ENCODE data around the gene PLET1.

Gene PLET1

DNA sequence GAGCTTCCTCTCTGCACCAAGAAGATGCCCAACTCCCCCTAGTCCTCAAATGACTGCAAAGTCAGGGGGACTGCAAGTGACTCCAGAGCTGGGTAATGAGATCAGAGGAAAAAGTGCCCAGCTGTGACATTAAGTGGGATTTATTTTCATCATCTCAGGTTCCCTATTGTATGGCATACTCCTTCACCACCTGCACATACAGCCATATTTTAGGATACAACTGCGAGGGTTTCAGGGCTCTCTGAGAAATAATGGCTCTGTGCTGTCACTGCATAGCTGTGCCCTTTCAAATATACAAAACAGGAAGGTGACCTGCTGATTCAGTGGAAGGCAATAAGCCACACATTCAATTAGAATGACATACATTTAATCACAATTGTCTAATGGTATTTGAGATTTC lies 45.6 kb upstream of the PLET1 start:
- TF ChIP-seq EZH2 (optimal IDR thresholded peaks at IDR 0.05; ENCODE audit: low read depth, low read length) (no peak), EZH2phosphoT487 (IDR thresholded peaks at IDR 0.05; ENCODE audit: low read length) (no peak)
- TF ChIP-seq, protein P1, sequence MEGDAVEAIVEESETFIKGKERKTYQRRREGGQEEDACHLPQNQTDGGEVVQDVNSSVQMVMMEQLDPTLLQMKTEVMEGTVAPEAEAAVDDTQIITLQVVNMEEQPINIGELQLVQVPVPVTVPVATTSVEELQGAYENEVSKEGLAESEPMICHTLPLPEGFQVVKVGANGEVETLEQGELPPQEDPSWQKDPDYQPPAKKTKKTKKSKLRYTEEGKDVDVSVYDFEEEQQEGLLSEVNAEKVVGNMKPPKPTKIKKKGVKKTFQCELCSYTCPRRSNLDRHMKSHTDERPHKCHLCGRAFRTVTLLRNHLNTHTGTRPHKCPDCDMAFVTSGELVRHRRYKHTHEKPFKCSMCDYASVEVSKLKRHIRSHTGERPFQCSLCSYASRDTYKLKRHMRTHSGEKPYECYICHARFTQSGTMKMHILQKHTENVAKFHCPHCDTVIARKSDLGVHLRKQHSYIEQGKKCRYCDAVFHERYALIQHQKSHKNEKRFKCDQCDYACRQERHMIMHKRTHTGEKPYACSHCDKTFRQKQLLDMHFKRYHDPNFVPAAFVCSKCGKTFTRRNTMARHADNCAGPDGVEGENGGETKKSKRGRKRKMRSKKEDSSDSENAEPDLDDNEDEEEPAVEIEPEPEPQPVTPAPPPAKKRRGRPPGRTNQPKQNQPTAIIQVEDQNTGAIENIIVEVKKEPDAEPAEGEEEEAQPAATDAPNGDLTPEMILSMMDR (IDR thresholded peaks at IDR 0.05; ENCODE audit: low read length), result no peak
- Histone ChIP-seq H3K36me3 (replicated peaks; ENCODE audit: insufficient read depth, low read length) (no peaks in the 10 kb centered on the region), H3K27me3 (replicated peaks; ENCODE audit: insufficient read depth, low read length) (no peaks in the 10 kb centered on the region), H3K9ac (ENCODE audit: low read length) (no peak overlapping the region), H2AFZ (ENCODE audit: low read length) (no peak overlapping the region), H3K4me3 (ENCODE audit: low read length) (no peak overlapping the region), H3K9me2 (replicated peaks; ENCODE audit: insufficient read depth, low read length) (no peaks in the 10 kb centered on the region), H3K9me3 (replicated peaks; ENCODE audit: insufficient read depth, low read length) (no peaks in the 10 kb centered on the region), H3K27ac (ENCODE audit: low read length) (no peak overlapping the region), H3K79me2 (ENCODE audit: low read length) (no peaks in the 10 kb centered on the region), H4K20me1 (ENCODE audit: insufficient read depth, low read length) (no peaks in the 10 kb centered on the region), H3K4me2 (ENCODE audit: low read depth, low read length) (no peak overlapping the region), H3F3A (ENCODE audit: insufficient read depth, low read length) (no peaks in the 10 kb centered on the region), H3K4me1 (ENCODE audit: low read length) (no peaks in the 10 kb centered on the region)
- no peak for DNase-seq

DNA sequence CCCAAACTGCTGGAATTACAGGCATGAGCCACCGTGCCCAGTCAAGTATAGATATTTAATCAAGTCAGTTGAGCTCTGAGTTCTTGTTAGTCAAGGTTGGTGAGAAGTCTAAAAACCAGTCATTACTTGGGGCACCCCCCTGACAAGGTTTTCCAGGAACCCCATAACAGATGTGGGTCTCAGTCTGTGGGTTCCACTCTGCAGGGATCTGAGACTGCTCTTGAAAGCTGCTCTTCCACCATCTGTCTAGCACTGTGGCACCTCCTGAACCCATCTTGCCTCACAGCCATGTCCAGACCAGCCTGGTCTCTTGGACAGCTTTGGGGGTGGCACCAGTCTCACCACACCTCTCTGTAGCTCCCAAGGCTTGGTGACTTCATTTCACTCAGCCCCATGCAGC lies 44.3 kb upstream of the PLET1 start:
- DNase-seq, result no peak
- no peaks in the 10 kb centered on the region for H4K20me1 ChIP-seq (ENCODE audit: insufficient read depth, low read length)
- TF ChIP-seq EZH2 (optimal IDR thresholded peaks at IDR 0.05; ENCODE audit: low read depth, low read length) (no peak), EZH2phosphoT487 (IDR thresholded peaks at IDR 0.05; ENCODE audit: low read length) (no peak)
- TF ChIP-seq, protein P1 (IDR thresholded peaks at IDR 0.05; ENCODE audit: low read length), result no peak

DNA sequence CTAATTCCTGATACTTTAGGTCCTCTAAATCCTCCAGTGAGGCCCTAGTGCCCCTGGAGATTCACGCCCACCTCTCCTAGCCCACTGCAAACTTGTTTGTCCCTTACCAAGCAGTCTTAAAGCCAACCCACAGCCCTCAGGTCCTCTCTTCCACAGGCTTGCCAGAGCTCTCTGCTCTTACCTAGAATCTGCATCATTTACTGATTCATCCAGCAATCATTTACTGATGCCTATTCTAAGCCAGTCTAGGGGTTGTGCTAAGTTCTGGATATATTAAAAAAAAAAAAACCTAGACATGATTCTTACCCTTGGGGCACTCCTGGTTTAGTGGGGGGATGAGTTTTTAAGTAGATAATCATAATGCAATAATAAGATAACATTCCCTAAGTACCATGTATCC lies 43.0 kb upstream of the PLET1 start:
- no peaks in the 10 kb centered on the region for H3K79me2 ChIP-seq (ENCODE audit: low read length)
- H3K4me3 ChIP-seq (ENCODE audit: low read length), result no peak overlapping the region
- H3K9ac ChIP-seq (ENCODE audit: low read length), result no peak overlapping the region
- no peaks in the 10 kb centered on the region for H3K27me3 ChIP-seq (replicated peaks; ENCODE audit: insufficient read depth, low read length)
- H3K9me2 ChIP-seq (replicated peaks; ENCODE audit: insufficient read depth, low read length), result no peaks in the 10 kb centered on the region
- no peak overlapping the region for H2AFZ ChIP-seq (ENCODE audit: low read length)
- H3K9me3 ChIP-seq (replicated peaks; ENCODE audit: insufficient read depth, low read length), result no peaks in the 10 kb centered on the region
- no peaks in the 10 kb centered on the region for H3K4me1 ChIP-seq (ENCODE audit: low read length)
- H3K36me3 ChIP-seq (replicated peaks; ENCODE audit: insufficient read depth, low read length), result no peaks in the 10 kb centered on the region
- H3K4me2 ChIP-seq (ENCODE audit: low read depth, low read length), result no peak overlapping the region
- no peak for DNase-seq
- H3F3A ChIP-seq (ENCODE audit: insufficient read depth, low read length), result no peaks in the 10 kb centered on the region
- H4K20me1 ChIP-seq (ENCODE audit: insufficient read depth, low read length), result no peaks in the 10 kb centered on the region
- no peak overlapping the region for H3K27ac ChIP-seq (ENCODE audit: low read length)
- TF ChIP-seq EZH2phosphoT487 (IDR thresholded peaks at IDR 0.05; ENCODE audit: low read length), result no peak
- TF ChIP-seq EZH2 (optimal IDR thresholded peaks at IDR 0.05; ENCODE audit: low read depth, low read length), result no peak
- TF ChIP-seq, protein P1 (IDR thresholded peaks at IDR 0.05; ENCODE audit: low read length), result no peak

More for the DNA sequence above, 44.3 kb upstream of the PLET1 start:
- H2AFZ ChIP-seq (ENCODE audit: low read length), result no peak overlapping the region
- H3K4me2 ChIP-seq (ENCODE audit: low read depth, low read length), result no peak overlapping the region
- no peaks in the 10 kb centered on the region for H3K4me1 ChIP-seq (ENCODE audit: low read length)
- no peak overlapping the region for H3K27ac ChIP-seq (ENCODE audit: low read length)
- no peaks in the 10 kb centered on the region for H3K9me3 ChIP-seq (replicated peaks; ENCODE audit: insufficient read depth, low read length)
- H3K4me3 ChIP-seq (ENCODE audit: low read length), result no peak overlapping the region
- H3K79me2 ChIP-seq (ENCODE audit: low read length), result no peaks in the 10 kb centered on the region
- no peaks in the 10 kb centered on the region for H3K36me3 ChIP-seq (replicated peaks; ENCODE audit: insufficient read depth, low read length)
- no peak overlapping the region for H3K9ac ChIP-seq (ENCODE audit: low read length)
- H3K9me2 ChIP-seq (replicated peaks; ENCODE audit: insufficient read depth, low read length), result no peaks in the 10 kb centered on the region
- H3F3A ChIP-seq (ENCODE audit: insufficient read depth, low read length), result no peaks in the 10 kb centered on the region
- H3K27me3 ChIP-seq (replicated peaks; ENCODE audit: insufficient read depth, low read length), result no peaks in the 10 kb centered on the region

Measured in MM.1S (cell line).